HG03439 (cell line): ENCODE results near the gene ACE.

Experiments
- ATAC-seq: cut with Tn5 transposase; IDR thresholded peaks from one replicate; pipeline ENCODE4 v1.9.1; 2021; ENCODE audit warnings: mild to moderate bottlenecking, moderate library complexity; ENCODE audit not compliant: unreplicated experiment

The ACE gene

DNA sequence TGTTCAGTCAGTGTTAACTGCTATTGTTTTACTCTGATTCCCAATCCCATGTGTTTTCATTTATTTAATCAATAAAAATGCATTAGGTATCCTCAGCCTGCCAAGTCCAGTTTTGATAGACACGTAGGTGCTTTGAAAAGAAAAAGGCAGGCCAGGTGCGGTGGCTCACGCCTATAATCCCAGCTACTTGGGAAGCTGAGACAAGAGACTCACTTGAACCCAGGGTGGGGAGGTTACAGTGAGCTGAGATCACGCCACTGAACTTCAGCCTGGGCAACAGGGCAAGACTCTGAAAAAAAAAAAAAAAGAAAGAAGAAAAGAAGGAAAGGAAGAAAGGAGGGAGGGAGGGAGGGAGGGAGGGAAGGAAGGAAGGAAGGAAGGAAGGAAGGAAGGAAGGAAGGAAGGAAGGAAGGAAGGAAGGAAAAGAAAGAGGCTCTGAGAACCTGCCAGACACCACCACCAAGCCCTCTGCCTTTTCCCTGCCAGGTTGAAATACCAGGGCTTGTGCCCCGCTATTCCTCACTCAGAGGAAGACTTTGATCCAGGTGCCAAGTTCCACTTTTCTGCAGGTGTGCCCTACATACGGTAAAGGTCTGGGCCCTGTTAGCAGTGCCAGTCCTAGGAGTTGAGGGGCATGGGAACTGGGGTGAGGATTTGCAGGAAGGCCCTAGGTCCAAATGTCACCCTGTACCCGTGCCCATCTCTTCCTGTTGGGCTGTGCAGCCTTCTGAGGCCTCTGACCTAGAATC lies 36.2 kb downstream of the ACE start:
- no peak for ATAC-seq

GRCh38 chr17:63514477-63514876 lies 37.6 kb downstream of the ACE start:
- no peak for ATAC-seq

- no peak for ATAC-seq
Observed at GRCh38 chr17:63514974-63515373, 38.1 kb downstream of the ACE start.

DNA sequence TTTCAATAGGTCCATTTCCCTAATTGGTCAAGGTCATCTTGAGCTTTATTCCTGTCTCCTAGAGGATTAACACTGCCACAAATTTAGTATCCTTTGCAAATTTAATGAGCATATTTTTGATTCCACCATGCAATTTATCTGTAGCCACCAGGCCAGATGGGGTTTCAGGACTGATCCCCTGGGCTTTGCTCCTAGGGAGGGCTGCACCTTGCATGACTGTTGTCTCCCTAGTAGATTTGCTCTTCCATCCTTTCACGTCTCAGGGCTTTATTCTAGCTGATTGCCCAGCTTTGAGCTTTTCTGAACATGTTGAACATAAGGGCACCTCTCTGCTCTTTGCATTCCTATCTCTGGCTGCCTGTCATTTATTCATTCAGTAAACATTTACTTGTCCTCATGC lies 38.6 kb downstream of the ACE start:
- ATAC-seq = no peak

- no peak for ATAC-seq
Observed at GRCh38 chr17:63516910-63517824, 40.3 kb downstream of the ACE start.

GRCh38 chr17:63517825-63518534 lies 41.1 kb downstream of the ACE start:
- no peak for ATAC-seq

DNA sequence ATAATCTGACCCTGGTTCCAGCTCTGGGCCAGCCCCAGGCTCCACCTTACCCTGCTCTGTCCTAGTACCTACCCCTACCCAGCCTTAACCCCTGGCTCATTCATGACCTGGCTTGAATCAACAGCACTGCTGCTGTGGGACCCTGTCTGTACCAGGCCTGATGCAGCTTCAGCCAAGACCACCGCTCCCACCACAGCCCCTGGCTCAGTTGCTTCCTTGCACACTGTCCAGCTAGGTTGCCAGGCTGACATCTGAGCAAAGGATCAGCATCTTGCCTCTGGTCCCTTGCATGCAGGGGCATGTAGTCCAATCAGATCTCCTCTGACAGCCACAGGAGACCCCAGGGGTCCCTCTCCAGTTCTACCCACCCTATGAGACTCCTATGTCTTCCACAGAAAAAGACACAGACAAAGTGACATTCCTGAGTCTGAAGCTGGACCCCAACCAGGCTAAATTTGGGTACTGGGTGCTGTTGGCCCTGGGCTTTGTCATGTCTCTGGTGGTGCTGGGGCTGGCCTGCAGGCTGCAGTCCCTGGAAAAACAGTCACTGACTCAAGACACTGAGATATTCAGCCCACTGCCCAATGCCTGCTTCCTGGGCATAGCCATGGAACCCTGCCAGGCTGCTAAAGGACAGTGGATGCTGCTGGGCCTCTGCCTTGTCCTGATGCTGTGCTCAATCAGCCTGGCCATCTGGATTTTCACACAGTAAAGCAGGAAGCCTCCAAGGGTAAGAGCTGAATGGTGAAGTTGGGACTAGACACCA lies 42.4 kb downstream of the ACE start:
- no peak for ATAC-seq

- ATAC-seq = no peak
Observed at GRCh38 chr17:63519972-63520882, 43.4 kb downstream of the ACE start.

GRCh38 chr17:63523253-63523855 lies 46.5 kb downstream of the ACE start, which contains the start of gene KCNH6:
Gene KCNH6, plus strand, starts transcription at chr17:63523358. Its CDS starts 56 bp downstream, at chr17:63523414.
- ATAC-seq = no peak

DNA sequence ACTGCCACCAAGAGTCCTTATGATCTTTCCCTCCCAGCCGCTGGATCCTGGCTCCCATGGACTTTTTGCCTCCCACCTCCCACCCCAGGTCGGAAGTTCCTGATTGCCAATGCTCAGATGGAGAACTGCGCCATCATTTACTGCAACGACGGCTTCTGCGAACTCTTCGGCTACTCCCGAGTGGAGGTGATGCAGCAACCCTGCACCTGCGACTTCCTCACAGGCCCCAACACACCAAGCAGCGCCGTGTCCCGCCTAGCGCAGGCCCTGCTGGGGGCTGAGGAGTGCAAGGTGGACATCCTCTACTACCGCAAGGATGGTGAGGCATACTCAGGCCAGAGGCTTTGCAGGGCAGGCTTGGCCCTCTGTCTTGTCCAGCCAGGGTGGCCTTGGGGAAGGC lies 47.2 kb downstream of the ACE start:
- no peak for ATAC-seq

GRCh38 chr17:63525190-63525946 lies 48.5 kb downstream of the ACE start:
- no peak for ATAC-seq

GRCh38 chr17:63526861-63527260 lies 50.0 kb downstream of the ACE start:
- no peak for ATAC-seq

GRCh38 chr17:63528183-63528582 lies 51.3 kb downstream of the ACE start:
- no peak for ATAC-seq

DNA sequence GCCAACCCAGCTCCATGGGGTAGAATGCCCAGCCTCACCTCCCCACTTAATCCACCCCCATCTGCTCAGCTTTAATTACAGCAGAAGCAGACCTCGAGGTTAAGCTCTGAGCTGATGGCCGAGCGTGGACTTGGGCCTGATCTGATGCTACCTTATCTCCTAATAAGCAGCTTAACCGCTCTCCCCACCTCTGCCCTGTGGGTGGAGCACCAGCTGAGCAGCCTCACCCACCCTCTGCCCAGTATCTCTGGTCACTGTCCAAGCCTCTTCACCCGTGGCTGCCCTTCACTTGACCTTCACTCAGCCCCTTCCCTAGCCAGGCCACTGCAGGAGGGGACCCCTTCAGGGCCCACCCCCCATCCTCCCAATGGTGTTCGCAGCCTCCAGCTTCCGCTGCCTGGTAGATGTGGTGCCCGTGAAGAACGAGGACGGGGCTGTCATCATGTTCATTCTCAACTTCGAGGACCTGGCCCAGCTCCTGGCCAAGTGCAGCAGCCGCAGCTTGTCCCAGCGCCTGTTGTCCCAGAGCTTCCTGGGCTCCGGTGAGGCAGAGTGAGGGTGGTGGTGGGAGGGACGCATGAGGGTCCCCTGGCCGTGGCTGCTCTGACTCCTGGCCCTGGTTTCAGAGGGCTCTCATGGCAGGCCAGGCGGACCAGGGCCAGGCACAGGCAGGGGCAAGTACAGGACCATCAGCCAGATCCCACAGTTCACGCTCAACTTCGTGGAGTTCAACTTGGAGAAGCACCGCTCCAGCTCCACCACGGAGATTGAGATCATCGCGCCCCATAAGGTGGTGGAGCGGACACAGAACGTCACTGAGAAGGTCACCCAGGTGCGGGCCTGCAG lies 53.1 kb downstream of the ACE start:
- ATAC-seq = no peak

DNA sequence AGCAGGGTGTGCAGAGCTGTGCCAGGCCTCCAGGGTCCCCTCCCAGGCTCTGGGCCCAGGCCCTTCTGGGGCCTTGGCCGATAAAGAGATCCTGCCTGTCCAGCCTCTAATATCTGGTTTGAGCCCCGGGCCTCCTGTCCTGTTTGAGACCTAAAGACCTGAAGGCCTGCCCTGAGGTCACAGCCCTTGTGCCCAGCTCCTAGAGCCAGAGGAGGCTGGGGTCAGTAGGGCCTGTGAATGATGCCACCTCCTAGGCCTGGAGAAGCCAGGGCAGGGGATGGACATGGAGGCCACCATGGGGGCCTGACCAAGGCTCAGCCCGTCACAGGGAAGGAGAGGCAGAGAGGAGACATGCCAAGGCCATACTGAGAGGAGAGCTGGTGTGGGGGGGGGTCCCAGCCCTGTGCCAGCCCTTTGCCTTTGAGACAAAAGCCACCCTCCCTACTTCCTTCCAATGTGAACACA lies 53.7 kb downstream of the ACE start:
- no peak for ATAC-seq

- no peak for ATAC-seq
Observed at GRCh38 chr17:63531022-63531965, 54.4 kb downstream of the ACE start.
